Cardiac fibroblast (primary cell): Measurements from ENCODE around the gene IQGAP1.
"Not testable (repeated sequence)": the region's sequence is repeated elsewhere in the genome, so short reads cannot be mapped to it uniquely, and the experiment has no call there.

Experiments
- DNase-seq, 2 donors: peaks; one replicate each; pipeline versions ENCODE4 v3.0.0 to v3.0.0-alpha.2; 2010; ENCODE audit warnings: low read depth in 2 of 2
- H3K4me3 ChIP-seq, 2 donors: replicated peaks in 1 of 2; 1 replicate in 1 of 2; 2 replicates in 1 of 2; pipeline ENCODE4 v1.5.1; 2011; ENCODE audit warnings: low read depth in 2 of 2, low read length in 2 of 2, mild to moderate bottlenecking in 2 of 2, moderate library complexity in 1 of 2
- CTCF ChIP-seq: IDR thresholded peaks from one replicate; pipeline ENCODE4 v1.5.1; 2011; ENCODE audit warnings: low read depth, mild to moderate bottlenecking, low read length, inconsistent platforms

IQGAP1 gene

GRCh38 chr15:90387534-90388461 lies at the start of gene IQGAP1:
Gene IQGAP1 (plus strand): TSS chr15:90388242. CDS start chr15:90388342, 100 bp downstream.
- DNase-seq, result peak; percentile 97 to 98
- no peak for TF ChIP-seq CTCF
- peak within 1 kb of the TSS; percentile 82 to 93 for H3K4me3 ChIP-seq

- TF ChIP-seq CTCF, result no peak
- DNase-seq, result no peak
- no peak overlapping the region for H3K4me3 ChIP-seq
Observed at GRCh38 chr15:90338532-90338931, 49.5 kb upstream of the IQGAP1 start.

GRCh38 chr15:90340345-90340744 lies 47.7 kb upstream of the IQGAP1 start:
- H3K4me3 ChIP-seq, result no peak overlapping the region
- no peak for DNase-seq
- TF ChIP-seq CTCF, result no peak

GRCh38 chr15:90343302-90343790 lies 44.7 kb upstream of the IQGAP1 start:
- no peak for TF ChIP-seq CTCF
- no peak overlapping the region for H3K4me3 ChIP-seq
- DNase-seq, result peak; percentile 38 to 75

GRCh38 chr15:90344662-90345061 lies 43.4 kb upstream of the IQGAP1 start:
- no peak for TF ChIP-seq CTCF
- no peak overlapping the region for H3K4me3 ChIP-seq
- DNase-seq, result no peak

GRCh38 chr15:90345857-90346256 lies 42.2 kb upstream of the IQGAP1 start:
- H3K4me3 ChIP-seq, result no peak overlapping the region
- no peak for DNase-seq
- TF ChIP-seq CTCF, result no peak

GRCh38 chr15:90347431-90348065 lies 40.5 kb upstream of the IQGAP1 start:
- H3K4me3 ChIP-seq, DNase-seq: not testable (repeated sequence)
